Left forelimb (tissue), 1 donor: ENCODE results near the gene ZNF124.
"Not testable (repeated sequence)": the region's sequence is repeated elsewhere in the genome, so short reads cannot be mapped to it uniquely, and the experiment has no call there.

Source experiments
- DNase-seq: peaks from one replicate; pipeline ENCODE4 v3.0.0-alpha.2; 2018; ENCODE audit warnings: low spot score

Gene ZNF124

GRCh38 chr1:247171875-247172563, at the start of gene ZNF124:
TSS of gene ZNF124 (minus strand) at chr1:247172020. CDS start at chr1:247171877, 143 bp downstream.
- not testable (repeated sequence) for DNase-seq

- not testable (repeated sequence) for DNase-seq
Measured at GRCh38 chr1:247220280-247220679, 48.5 kb upstream of the ZNF124 start.

- DNase-seq, result no peak
Measured at GRCh38 chr1:247218121-247218651, 46.4 kb upstream of the ZNF124 start.

- DNase-seq, result no peak
Measured at GRCh38 chr1:247216261-247216660, 44.4 kb upstream of the ZNF124 start.

GRCh38 chr1:247212627-247213617, 41.1 kb upstream of the ZNF124 start:
- DNase-seq, result no peak

- DNase-seq, result no peak
Measured at GRCh38 chr1:247212012-247212411, 40.2 kb upstream of the ZNF124 start.

- no peak for DNase-seq
Measured at GRCh38 chr1:247211339-247211738, 39.5 kb upstream of the ZNF124 start.

- peak; percentile 96 for DNase-seq
Measured at GRCh38 chr1:247210376-247211117, 38.7 kb upstream of the ZNF124 start.

- no peak for DNase-seq
Measured at GRCh38 chr1:247210062-247210375, 38.2 kb upstream of the ZNF124 start.

- no peak for DNase-seq
Measured at GRCh38 chr1:247209396-247209795, 37.6 kb upstream of the ZNF124 start.

GRCh38 chr1:247204177-247204647, 32.4 kb upstream of the ZNF124 start:
- DNase-seq, result no peak

- DNase-seq, result no peak
Measured at GRCh38 chr1:247198781-247199180, 27.0 kb upstream of the ZNF124 start.

- DNase-seq, result no peak
Measured at GRCh38 chr1:247193958-247194357, 22.1 kb upstream of the ZNF124 start.

- no peak for DNase-seq
Measured at GRCh38 chr1:247189981-247190798, 18.4 kb upstream of the ZNF124 start.

GRCh38 chr1:247185667-247186066, 13.8 kb upstream of the ZNF124 start:
- DNase-seq, result no peak

- no peak for DNase-seq
Measured at GRCh38 chr1:247184254-247184653, 12.4 kb upstream of the ZNF124 start.

GRCh38 chr1:247182994-247183393, 11.2 kb upstream of the ZNF124 start:
- DNase-seq, result no peak

GRCh38 chr1:247180581-247180980, 8.8 kb upstream of the ZNF124 start:
- DNase-seq, result no peak

GRCh38 chr1:247177755-247178154, 5.9 kb upstream of the ZNF124 start:
- DNase-seq, result no peak

GRCh38 chr1:247175458-247175857, 3.6 kb upstream of the ZNF124 start:
- no peak for DNase-seq

- DNase-seq, result no peak
Measured at GRCh38 chr1:247173431-247173830, 1.6 kb upstream of the ZNF124 start.
